GM19372 (cell line): ENCODE results near the gene OSM.

Experiments used
- ATAC-seq: cut with Tn5 transposase; IDR thresholded peaks from one replicate; pipeline ENCODE4 v1.9.1; 2021; ENCODE audit warnings: mild to moderate bottlenecking, low read depth, moderate library complexity; ENCODE audit not compliant: unreplicated experiment

The OSM gene

DNA sequence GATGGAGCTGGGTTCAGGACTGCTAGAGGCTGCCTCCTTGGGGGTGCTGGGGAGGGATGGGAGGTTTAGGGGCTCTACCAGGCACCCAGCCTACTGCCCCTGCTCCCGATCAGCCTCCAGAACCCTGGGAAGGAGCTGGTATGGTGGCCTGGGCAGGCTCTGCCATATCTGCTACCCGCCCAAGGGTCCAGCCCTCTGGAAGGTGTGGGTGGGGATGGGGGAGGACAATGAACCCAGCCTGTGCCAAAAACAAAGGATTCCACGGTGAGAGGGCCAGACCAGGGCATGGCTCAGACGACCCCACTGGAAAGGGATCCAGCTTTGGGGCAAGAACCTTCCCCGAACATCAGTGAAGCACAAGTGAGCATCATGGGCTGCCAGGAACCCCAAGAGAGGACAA is 19.7 kb upstream of the OSM start:
- no peak for ATAC-seq

DNA sequence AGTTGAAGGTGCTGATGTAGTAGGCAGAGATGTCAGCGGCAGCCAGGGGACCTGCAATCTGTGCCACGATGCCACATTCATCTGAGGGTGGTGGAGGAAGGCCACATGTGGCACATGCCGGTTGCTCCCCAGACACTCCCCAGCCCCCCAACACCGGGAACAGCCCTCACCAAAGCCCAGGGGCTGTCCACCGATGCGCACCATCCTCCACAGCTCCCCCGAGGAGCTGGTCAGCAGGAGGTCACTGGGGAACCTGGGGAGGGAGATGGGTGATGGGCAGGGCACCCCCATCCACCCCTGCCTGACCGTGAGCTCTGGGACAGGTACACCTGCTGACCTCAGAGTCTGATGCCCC is 19.2 kb upstream of the OSM start:
- no peak for ATAC-seq

DNA sequence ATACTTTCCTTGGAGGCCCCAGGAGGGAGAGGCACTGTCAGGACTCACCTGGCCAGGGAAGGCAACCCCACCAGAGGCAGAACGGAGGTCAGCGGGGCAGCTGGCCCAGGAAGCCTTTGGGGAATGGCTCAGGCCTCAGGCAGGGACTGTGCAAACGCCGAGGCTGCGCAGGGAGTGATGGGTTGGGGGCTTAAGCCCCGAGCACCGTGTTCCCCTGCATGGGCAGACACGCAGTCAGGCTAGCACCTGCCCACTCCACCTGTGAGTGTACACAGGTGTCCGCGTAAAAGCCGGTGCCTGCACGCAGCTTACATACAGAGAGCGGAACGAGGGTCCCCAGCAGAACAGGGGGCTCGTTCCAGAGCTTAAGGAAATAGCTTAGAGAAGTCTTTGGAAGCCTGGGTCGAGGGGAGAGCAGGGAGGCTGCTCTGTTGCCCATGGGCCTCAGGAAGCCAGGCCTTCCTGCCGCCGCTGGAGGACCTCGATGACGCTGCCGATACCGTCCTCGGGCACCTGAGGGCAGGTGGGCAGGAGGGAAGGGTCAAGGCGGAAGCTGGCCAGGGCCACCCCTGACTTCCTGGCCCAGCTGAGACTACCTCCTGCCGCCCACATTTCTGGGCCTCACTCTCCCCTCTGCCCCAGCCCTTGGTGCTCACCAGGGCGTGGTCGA is 18.7 kb upstream of the OSM start:
- ATAC-seq: no peak

DNA sequence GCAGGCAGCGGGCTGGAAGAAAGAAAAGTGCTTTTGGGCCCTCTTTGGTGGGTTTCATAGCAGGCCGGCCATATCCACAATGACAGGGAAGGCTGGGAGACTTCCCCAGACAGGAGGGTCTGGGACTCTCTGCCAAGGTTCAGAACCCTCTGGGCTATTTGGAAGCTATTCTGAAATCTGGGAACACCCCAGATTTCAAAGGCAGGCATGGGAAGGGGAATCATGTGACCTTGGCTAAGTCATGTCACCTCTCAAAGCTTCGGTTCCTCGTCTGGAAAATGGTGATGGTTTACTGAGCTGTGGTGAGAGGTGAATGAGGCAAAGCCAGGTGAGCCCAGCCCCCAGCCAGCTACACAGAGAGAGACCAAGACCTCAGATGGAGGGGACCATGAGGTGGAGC is 18.0 kb upstream of the OSM start:
- ATAC-seq: no peak

DNA sequence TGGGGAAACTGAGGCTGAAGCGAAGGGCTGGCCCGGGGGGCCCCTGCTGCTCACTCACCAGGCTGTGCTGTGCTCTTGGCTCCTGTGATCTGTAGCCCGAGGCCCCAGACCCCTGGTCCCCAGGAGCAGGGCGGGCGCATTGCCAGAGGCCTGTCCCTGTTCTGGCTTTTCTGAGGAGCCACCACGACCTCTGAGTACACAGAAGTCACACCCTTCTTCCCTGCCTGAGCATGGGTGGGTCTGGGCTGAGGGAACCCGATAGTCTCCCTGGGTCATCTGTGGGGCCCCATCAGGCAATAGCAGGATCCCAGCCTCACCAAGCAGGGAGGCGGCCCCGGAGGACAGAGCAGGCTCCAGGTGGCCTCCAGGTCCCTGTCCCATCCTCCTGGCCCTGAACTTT is 17.5 kb upstream of the OSM start:
- no peak for ATAC-seq

DNA sequence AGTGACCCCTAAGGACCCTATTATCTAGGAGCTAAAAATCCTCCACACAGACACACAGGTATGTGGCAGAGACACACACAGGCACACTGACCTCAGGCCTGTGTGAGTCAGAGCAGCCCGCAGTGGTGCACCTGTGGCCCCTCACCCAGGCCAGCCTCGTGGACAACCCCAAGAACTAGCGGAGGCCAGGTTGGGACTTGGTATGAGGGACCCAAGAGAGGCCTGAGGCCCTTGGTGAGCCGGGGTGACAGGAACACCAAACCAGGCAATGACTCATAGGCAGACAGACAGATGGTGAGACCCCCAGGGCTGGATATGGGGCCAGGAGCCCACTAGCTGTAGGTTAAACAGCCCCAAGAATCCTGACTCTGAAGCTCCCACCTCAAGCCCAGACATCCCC is 16.7 kb upstream of the OSM start:
- ATAC-seq: no peak

DNA sequence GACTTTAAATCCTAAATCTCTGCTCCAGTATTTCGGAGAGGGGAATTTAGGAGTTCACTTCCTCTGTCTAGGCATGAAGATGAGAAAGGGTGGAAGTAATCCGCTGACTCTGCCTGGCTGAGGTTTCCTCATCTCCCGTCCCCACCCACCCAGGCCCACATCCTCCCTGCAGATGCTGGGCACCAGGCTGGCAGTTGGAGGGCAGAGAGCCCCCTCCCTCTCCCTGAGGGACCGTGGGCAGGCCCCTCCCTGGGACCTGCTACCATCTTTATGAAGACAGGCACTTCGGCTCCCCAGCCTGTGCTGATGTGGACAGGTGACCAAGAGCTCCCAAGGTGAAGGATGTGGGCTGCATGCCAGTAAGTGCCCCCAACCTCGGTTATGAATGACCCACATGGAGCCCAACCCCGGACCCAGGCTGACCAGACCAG is 16.0 kb upstream of the OSM start:
- ATAC-seq: no peak

DNA sequence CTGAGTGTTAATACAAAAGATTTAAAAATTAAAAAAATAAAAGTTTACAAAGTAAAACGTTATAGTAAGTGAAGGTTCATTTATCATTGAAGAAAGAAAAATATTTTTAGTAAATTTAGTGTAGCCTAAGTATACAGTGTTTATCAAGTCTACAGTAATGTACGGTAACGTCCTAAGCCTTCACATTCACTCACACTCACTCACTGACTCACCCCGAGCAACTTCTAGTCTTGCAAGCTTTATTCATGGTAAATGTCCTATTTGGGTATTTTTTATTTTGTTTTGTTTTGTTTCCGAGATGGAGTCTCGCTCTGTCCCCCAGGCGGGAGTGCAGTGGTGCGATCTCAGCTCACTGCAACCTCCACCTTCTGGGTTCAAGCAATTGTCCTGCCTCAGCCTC is 13.9 kb upstream of the OSM start:
- ATAC-seq: no peak

DNA sequence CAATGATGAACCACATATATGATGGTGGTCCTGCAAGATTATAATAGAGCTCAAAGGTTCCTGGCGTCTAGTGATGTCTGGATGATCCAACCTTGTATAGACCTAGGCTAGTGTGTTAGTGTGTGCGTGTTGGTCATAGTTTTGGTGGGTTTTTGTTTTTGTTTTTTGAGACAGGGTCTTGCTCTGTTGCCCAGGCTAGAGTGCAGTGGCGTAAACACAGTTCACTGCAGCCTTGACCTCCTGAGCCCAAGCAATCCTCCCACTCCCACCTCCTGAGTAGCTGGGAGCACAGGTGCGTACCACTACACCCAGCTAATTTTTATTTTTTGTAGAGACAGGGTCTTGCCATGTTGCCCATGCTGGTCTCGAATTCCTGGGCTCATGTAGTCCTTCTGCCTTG is 13.3 kb upstream of the OSM start:
- ATAC-seq: no peak

DNA sequence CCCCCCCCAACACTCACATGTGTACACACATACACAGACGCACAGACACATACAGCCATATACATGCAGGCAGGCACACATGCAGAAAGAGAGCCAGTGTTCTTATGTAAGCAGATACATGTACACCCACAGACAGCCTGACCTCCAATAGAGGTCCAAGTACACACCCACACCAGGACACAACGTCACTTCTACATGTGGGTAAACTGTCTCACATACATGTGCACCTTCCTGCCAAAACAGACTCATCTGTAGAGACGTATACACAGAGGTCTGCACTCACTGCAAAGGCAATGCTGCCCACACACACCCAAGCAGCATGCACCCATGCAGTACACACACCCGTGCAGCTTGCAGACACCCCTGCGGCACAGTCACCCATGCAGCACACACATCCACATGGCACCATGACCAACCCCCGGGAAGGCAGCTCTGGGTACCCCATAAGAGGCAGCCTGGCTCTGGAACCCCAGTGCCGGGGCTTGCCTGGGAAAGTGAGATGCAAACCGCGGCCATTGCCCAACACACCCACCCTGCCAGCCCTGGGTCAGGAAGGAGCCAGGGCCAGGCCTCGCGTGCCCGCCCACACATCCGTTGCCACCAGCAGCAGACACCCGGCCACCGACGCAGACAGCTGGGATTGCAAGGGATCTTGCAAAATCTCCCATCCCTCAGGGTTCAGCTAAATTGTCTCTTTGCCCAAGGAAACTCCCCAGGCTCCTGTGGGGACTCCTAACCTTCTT is 12.6 kb upstream of the OSM start:
- no peak for ATAC-seq

DNA sequence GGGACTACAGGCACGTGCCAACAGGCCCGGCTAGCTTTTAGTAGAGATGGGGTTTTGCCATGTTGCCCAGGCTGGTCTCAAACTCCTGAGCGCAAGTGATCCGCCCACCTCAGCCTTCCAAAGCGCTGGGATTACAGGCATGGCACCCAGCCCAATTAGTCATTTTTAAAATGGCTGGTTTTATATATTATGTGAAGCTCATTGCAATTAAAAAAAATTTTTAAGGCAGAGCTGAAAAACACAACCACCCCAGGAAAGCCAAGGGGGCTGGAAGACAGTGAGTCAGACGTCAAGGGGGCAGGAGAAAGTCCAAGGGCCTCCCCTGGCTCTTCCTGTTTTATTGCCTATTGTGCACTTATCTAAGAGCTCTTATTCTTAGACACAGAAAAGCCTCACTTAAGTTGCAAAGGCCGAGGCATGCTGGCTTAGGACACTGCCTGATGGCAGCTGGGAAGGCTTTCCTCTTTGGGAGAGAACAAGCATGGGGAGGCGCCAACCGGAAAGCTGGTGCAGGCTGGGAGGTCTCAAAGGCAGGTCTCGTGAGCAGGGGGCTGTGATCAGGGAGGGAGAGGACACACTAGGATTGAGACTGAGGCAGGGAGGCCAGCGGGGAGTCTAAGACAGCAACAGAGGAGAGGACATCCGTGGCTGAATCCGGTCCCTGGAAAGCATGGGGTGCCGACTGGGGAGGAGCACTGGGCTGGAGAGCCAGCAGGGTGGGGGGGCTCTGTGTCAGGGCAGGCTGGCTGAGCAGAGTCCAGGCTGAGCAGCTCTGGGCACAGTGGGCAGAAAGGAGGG is 11.1 kb upstream of the OSM start:
- no peak for ATAC-seq

DNA sequence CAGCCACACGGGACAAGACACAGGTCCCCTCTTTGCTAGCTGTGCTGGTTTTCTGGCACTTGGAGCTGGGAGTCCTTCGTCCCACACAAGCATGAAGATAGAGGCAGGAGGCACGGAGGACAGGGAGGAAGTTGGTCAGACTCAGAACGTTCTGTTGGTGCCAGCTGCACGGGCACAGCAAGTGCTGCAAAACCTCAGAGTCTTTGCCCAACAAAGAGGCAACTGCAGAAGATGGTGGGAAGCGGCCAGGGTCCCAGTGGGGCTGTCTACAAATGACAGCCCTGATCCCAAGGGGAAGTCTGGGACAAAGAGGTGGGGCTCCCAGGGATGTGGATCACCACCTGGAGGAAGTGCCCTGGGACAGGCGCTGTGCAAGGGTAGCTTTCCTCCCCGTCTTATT is 9.4 kb upstream of the OSM start:
- ATAC-seq: no peak

DNA sequence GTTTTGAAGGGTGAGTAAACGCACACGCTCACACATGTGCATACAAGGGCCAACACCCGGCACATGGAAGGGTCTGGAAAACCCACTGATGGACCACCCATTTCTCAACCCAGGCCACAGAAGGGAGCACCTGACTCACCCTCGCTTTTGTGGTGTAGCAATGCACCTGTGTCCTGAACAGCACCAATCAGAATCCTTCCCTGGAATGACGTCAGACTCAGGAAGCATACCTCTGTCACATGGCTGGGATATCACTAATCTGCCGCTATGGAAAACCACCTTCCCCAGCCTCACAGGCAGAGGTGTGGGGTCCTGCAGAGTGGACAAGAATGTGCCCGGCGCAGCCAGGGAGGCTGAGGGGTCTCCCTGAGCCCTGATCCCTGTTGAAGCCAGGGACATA is 9.0 kb upstream of the OSM start:
- no peak for ATAC-seq

DNA sequence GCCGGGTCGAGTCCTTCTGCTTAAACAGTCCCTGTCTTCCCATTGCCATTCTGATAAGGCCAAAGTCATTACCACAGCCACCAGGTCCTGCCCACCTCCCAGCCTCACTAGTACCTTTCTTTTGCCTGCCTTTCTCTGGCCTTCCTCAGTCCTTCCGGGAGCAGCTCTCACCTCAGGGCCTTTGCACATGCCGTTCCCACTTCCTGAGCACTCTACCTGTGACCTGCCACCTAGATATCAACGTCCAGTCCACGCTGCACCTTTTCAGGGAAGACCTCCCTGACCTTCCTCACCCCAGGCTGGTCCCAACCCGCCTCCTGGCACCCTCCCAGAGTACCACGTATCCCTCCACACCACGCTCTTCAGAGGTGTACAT is 7.8 kb upstream of the OSM start:
- no peak for ATAC-seq

DNA sequence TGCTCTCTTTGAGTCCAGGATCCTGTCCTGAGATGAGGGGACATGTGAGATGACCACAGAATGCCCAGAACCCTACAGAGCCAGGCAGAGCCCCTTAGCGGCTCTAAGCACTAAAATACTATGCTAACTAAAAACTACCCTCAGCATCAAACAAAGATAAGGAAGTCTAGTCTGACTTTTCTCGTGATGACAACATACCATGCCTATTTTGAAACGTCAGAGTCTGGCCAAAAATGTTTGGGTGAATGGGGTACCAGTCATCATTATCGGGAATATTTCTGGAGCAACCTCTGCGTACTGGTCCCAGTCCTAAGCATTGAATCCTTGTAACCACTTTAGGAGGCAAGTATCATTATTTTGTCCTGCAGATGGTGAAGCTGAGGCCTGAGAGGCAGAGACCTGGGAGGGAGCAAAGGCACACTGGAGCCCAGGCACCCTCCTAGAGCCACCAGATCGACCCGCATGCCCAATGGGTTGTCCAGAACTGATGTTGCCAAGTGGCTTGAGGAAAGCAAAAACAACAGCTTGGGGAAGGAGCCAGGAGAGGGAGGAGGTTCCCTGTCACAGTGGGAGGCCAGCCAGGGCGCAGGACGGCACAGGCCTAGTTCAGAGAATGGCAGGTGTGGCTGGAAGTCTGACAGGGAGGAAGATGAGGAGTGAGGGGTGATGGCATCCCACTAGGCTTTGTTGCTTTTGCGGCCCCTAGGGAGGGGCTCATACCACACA is 7.2 kb upstream of the OSM start:
- ATAC-seq: no peak

DNA sequence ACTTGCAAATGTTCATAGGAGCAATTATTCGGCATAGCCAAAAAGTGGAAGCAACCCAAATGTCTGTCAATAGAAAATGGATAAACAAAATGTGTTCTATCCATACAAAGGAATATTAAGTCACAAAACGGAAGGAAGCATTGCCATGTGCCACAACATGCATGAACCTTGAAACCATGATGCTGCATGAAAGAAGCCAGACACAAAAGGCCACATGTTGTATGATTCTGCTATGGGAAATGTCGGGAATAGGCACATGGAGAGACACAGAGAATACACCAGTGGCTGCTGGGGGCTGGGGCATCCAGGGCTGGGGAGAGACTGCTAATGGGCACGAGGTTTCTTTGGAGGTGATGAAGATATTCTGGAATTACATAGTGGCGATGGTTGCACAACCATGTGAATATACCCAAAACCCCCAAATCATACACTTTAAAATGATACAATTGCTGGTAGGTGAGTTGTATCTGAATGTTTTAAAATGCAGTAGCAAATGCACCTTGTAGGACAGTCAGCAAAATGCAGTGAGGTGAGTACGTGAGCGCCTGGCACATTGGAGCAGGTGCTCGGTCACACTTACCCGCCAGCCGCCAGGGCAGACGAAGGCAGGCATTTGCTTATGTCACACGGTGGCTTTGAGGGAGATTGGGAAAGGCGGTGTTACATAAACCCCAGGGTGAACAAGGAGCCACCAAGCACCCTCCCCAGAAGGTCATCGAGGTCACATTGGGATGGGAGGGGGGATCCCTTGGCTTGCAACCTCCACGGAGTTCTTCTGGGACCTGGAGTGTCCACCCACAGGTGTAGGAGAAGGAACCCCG is 6.3 kb upstream of the OSM start:
- no peak for ATAC-seq

DNA sequence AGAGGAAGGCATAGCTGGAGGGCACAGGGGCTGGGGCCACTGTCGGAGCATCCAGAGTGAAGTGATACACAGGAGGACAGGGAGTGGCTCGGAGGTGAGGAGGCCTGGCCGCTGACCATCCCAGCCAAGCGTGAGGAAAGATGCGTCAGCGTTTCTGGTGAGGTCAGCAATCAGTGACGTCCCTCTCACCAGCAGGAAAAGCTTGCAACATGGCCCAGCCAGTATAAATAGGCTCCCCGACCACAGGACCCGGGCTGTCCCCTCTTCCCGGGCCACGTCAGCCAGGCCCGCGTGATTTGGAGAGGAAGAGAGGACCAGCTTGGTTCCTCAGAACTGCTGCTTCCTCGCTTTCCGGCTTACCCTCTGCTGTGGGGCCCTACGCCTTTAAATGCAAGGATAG is 4.2 kb upstream of the OSM start:
- no peak for ATAC-seq

DNA sequence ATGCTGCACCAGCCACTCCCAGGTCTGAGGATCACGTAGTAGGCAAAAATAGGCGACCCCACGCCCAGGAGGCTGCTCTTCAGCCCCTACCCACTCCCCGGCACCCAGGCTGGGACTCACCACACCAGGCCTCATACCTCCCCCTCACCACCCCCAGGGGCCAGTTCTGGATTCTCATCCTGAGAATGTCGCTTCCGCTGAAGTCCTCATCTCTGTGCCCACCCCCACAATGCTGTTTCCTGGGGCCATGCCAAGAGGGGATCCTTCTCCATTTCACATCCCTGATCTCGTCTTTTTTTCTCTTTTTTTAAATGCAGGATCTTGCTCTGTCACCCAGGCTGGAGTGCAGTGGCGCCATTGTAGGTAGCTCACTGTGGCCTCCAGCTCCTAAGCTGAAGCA is 1.7 kb upstream of the OSM start:
- ATAC-seq: no peak

DNA sequence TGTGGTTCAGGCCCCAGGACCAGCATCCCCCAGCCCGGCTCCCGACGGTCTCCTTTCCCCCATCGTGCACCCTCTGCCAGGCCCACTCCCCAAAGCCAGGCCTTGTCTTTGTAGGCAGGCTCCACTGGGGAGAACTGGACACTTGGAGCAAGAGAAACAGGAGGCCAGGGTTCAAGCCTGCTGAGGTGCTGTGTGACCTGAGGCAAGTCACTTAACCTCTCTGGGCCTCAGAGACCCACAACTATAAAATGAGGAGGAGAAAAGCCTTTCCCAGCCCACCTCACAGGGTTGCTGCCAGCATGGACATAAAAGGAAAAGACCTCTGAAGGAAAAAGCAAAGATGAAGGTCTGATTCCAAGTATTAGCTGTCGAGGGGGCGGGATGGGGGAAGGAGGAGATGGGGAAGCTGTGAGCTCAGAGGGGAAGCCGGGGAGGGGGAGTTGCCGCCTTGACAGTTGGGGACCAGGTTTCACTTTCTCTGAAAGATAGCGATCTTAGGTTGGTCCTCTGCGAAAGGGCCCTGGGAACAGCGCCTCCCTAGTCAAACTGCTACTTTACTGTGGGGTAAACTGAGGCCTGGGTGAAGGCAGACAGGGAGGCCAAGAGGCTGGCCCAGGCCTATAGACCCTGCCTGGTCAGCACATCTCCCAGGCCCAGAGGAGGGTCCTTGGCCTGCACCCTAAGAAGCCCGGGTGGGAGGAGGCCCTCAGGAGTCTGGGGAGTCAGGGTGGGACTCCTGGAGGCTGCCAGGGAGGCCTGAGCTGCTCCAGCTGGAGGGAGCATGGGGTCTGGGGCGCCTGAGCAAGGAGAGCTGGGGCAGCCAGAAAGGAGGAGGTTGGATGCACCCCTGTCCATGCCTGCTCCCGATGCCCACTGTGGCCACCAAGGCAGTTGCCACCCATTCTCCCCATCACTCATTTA is 991 bp upstream of the OSM start:
- ATAC-seq: no peak
